BLaER1 treated with 17β-estradiol and CSF1 and Interleukin-3, amounts not matched to agents 10 nM and 100 nM (cell line): Measurements from ENCODE around the gene MED29.

Experiments used
- H3K27ac ChIP-seq, 11 experiments: shearing (Covaris generic); formaldehyde crosslinking; 2 replicates each; pipeline ENCODE4 v1.8.1; 2022
- H3K27me3 ChIP-seq, 11 experiments: shearing (Covaris generic); formaldehyde crosslinking; 2 replicates each; pipeline ENCODE4 v1.8.1; 2022
- H3K36me3 ChIP-seq, 11 experiments: shearing (Covaris generic); formaldehyde crosslinking; 2 replicates each; pipeline ENCODE4 v1.8.1; 2022
- H3K4me1 ChIP-seq, 10 experiments: shearing (Covaris generic); formaldehyde crosslinking; 2 replicates each; pipeline ENCODE4 v1.8.1; 2022
- H3K4me2 ChIP-seq, 11 experiments: shearing (Covaris generic); formaldehyde crosslinking; 2 replicates each; pipeline ENCODE4 v1.8.1; 2022
- H3K4me3 ChIP-seq, 10 experiments: shearing (Covaris generic); formaldehyde crosslinking; 2 replicates each; pipeline ENCODE4 v1.8.1; 2022
- H3K9ac ChIP-seq, 11 experiments: shearing (Covaris generic); formaldehyde crosslinking; 2 replicates each; pipeline ENCODE4 v1.8.1; 2022
- H3K9me3 ChIP-seq, 11 experiments: shearing (Covaris generic); formaldehyde crosslinking; replicated peaks in 1 of 11; 2 replicates each; pipeline ENCODE4 v1.8.1; 2022
- H4K20me1 ChIP-seq, 11 experiments: shearing (Covaris generic); formaldehyde crosslinking; 2 replicates each; pipeline ENCODE4 v1.8.1; 2022
- Cebpa-rat ChIP-seq, 11 experiments: shearing (Covaris generic); IDR thresholded peaks; 2 replicates each; pipeline ENCODE4 v1.8.1; 2022

The MED29 gene

DNA sequence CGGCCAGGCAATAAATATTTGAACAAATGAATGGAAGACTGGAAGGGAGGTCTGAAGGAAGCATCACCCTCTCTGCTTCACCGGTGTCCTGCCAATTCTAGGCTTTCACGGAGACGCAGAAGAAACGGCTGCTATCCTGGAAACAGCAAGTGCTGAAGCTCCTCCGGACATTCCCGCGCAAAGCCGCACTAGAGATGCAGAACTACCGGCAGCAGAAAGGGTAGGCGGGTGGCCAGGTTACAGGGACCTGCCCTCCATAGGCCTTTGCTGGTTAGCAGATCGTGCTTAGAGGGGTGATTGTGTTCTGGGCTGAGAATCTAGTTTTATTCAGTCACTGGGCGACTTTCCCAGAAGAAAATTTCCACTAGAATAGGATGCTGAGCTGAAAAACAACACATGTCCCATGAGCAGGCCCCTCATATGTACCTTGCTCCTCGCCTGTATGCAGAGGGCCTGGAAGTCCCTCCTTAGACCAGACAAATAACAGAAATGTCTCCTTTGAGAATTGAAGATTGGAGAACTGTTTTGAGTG, 11.2 kb upstream of the MED29 start:
- no peak overlapping the region for H3K4me3 ChIP-seq
- peaks cover 0 to 68% (median 15%) of the 10 kb centered on the region in 11 experiments; a peak in 11 of 22 replicates for H4K20me1 ChIP-seq
- no peak overlapping the region for H3K9ac ChIP-seq
- H3K36me3 ChIP-seq: peaks cover 97 to 100% (median 99%) of the 10 kb centered on the region in 11 experiments
- no peak overlapping the region for H3K4me2 ChIP-seq
- no peaks in the 10 kb centered on the region for H3K27me3 ChIP-seq
- H3K4me1 ChIP-seq: peaks cover 0 to 10% (median 3%) of the 10 kb centered on the region in 10 experiments; a peak in 8 of 20 replicates
- TF ChIP-seq Cebpa-rat (IDR thresholded peaks at IDR 0.05): no peak
- no peaks in the 10 kb centered on the region for H3K9me3 ChIP-seq
- no peak overlapping the region for H3K27ac ChIP-seq

DNA sequence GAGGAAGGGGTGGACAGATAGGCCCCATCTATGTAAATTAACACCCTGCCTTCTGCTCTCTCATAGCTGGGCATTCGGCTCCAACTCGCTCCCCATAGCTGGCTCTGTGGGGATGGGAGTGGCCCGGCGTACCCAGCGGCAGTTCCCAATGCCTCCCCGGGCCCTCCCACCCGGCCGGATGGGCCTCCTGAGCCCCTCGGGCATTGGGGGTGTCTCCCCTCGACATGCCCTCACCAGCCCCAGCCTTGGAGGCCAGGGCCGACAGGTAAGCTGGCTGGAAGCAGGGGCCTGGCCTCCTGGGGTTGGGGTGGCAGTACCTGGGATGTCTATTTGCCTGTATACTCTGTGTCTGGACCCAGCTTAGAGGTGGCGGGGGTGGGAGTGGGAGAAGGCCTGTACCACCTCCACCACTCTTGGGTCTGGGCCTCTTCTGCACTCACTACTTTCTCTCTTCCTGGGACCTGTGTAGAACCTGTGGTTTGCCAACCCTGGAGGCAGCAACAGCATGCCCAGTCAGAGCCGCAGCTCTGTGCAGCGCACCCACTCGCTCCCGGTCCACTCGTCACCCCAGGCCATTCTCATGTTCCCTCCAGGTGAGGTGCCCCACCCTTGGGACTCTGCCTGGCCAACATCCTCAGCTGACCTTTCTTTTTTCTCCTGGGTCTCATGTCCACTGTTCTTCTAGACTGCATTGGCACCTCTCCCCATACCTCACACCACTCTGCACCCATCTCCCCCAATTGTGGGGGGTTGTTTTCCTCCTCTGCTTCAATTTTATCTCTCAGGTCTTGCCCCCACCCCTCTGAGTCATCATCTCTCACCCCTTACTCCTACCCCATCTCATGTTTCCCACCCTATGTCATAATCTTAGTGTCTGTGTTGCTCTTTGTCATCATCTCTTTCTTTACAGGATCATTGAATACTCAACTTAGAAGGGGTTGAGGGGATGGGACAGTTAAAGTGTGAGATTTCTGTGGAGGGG, 10.4 kb upstream of the MED29 start:
- no peak for TF ChIP-seq Cebpa-rat (IDR thresholded peaks at IDR 0.05)
- Histone ChIP-seq H3K36me3 (peaks cover 97 to 100% (median 99%) of the 10 kb centered on the region in 11 experiments), H3K9me3 (no peaks in the 10 kb centered on the region), H3K4me2 (no peak overlapping the region), H3K27ac (no peak overlapping the region), H4K20me1 (peaks cover 0 to 68% (median 14%) of the 10 kb centered on the region in 11 experiments; a peak in 13 of 22 replicates), H3K4me3 (no peak overlapping the region), H3K9ac (no peak overlapping the region; a peak in 1 of 22 replicates), H3K27me3 (no peaks in the 10 kb centered on the region), H3K4me1 (peaks cover 0 to 19% (median 5%) of the 10 kb centered on the region in 10 experiments; a peak in 8 of 20 replicates)

DNA sequence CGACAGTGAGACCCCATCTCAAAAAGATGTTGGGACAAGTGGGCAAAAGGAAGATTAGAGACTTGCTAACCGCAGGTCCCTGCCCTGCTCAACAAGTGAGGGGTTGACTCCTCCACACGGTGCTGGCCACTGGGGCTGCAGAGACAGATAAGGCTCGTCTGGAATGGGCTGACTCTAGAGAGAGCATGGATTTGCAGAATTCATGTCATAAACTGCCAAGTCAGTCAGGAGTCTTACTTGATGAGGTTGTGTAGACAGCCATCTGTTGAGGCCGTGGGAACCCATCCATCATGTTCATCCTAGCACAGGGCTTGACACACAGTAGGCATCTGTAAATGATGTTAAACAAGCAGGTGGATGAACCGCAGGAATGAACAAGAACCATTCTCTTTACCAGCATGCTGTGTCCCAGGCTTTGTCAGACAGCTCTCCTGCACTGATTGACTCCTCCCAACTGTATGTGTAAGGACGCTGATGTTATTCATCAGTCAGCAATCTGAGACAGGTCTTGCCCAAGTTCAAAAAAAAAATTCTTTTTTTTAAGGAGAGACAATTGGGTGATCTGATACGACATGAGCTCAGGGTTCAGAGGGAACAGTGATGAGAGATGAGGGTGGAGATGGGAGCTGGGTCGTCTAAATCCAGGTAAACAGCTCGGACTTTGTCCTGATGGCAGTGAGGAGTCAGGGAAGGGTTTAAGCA, 9.1 kb upstream of the MED29 start:
- no peak overlapping the region for H3K4me3 ChIP-seq
- H3K4me2 ChIP-seq: no peak overlapping the region
- peaks cover 97 to 100% (median 99%) of the 10 kb centered on the region in 11 experiments for H3K36me3 ChIP-seq
- peaks cover 0 to 30% (median 5%) of the 10 kb centered on the region in 10 experiments; a peak in 9 of 20 replicates for H3K4me1 ChIP-seq
- H3K9me3 ChIP-seq: no peaks in the 10 kb centered on the region
- peaks cover 0 to 68% (median 18%) of the 10 kb centered on the region in 11 experiments; a peak in 15 of 22 replicates for H4K20me1 ChIP-seq
- TF ChIP-seq Cebpa-rat (IDR thresholded peaks at IDR 0.05): no peak
- no peak overlapping the region; a peak in 1 of 22 replicates for H3K27ac ChIP-seq
- no peaks in the 10 kb centered on the region for H3K27me3 ChIP-seq
- H3K9ac ChIP-seq: peak overlapping the region in 6 of 11 experiments; percentile 17 to 25 (median 18); a peak in 2 of 22 replicates

DNA sequence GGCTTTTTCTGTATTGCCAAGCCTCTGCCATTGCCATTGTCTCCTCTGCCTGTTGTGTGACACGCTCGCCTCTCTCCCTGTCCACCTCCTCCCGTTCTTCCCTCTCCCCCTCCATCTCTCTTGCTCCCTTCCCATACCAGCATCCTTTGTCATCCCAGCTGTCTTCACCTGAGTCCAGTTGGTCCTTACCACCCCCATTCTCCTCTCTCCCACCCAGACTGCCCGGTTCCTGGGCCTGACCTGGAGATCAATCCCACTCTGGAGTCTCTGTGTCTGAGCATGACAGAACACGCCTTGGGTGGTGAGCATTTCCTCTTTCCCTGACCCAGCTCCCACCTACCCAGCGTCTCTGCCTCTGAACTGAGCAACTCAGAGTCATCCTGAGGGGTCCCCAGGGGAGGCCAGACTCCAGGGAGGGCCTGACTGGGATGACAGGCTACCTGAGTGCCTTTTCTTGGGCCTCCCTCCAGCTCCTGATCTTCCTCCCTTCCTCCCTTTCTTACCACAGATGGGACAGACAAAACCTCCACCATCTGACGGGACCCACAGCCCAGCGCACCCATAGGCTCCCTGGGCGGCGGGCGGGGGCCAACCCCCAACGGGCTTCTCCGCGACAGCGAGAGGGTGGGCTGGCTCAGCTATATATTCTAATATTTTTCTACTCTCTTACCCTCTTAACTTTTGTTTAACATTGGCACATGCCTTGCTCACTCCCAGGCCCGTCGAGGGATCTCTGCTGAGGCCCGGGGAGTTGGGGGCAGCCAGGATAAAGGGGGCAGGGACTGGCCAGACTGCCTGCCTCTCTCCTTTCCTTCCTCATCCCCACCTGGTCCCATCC, 8.0 kb upstream of the MED29 start:
- no peak for TF ChIP-seq Cebpa-rat (IDR thresholded peaks at IDR 0.05)
- peaks cover 0 to 30% (median 5%) of the 10 kb centered on the region in 10 experiments; a peak in 9 of 20 replicates for H3K4me1 ChIP-seq
- peak overlapping the region in 3 of 11 experiments; percentile 11 to 33 (median 15); a peak in 4 of 22 replicates for H3K27ac ChIP-seq
- H3K27me3 ChIP-seq: no peaks in the 10 kb centered on the region
- no peak overlapping the region for H3K4me3 ChIP-seq
- peaks cover 97 to 100% (median 99%) of the 10 kb centered on the region in 11 experiments for H3K36me3 ChIP-seq
- H4K20me1 ChIP-seq: peaks cover 0 to 57% (median 16%) of the 10 kb centered on the region in 11 experiments; a peak in 13 of 22 replicates
- H3K4me2 ChIP-seq: no peak overlapping the region
- no peaks in the 10 kb centered on the region for H3K9me3 ChIP-seq
- peak overlapping the region in 5 of 11 experiments; percentile 17 to 25 (median 19); a peak in 7 of 22 replicates for H3K9ac ChIP-seq

DNA sequence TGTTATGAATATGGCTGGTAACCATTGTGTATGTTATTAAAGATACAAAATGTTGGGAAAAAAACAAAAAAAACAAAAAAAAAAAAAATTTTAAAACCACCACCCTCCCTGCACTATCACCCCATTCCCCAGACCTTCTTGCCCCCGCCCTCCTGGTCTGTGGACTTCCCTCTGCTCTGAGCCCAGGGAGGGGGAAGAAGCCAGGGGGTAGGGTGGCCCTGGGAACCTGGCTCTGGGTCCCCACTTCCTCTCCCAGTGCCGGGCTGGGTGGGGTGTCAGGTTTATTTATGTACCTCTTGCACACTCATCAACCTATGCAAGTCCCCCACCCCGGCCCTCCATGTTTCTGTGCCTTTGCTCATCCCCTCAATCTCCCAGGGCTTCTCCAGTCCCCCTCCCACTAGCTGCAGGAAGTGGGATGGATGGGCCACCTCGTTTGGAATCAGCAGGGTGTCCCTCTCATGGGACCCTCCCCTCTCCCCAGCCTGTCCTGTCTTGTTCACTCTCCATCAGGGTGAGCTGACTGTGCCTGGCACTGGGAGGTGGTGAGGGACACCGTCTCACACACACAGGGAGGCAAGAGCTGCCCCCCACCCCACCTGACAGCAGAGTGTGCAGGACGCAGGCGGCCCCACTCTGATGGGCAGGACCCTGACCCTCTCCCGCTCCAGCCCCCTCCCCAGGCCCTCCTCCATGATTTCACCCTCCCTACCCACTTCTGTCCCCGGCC, 6.2 kb upstream of the MED29 start:
- peaks cover 7 to 40% (median 15%) of the 10 kb centered on the region in 10 experiments for H3K4me1 ChIP-seq
- H3K9me3 ChIP-seq: no peaks in the 10 kb centered on the region
- H3K4me3 ChIP-seq: no peak overlapping the region
- H3K36me3 ChIP-seq: peaks cover 95 to 99% (median 97%) of the 10 kb centered on the region in 11 experiments
- no peak overlapping the region; a peak in 2 of 22 replicates for H3K4me2 ChIP-seq
- H4K20me1 ChIP-seq: peaks cover 0 to 62% (median 16%) of the 10 kb centered on the region in 11 experiments; a peak in 14 of 22 replicates
- TF ChIP-seq Cebpa-rat (IDR thresholded peaks at IDR 0.05): no peak
- H3K9ac ChIP-seq: peak overlapping the region in 6 of 11 experiments; percentile 11 to 49 (median 32); a peak in 6 of 22 replicates
- H3K27me3 ChIP-seq: no peaks in the 10 kb centered on the region
- peak overlapping the region in 3 of 11 experiments; percentile 9 to 47 (median 12); a peak in 4 of 22 replicates for H3K27ac ChIP-seq

DNA sequence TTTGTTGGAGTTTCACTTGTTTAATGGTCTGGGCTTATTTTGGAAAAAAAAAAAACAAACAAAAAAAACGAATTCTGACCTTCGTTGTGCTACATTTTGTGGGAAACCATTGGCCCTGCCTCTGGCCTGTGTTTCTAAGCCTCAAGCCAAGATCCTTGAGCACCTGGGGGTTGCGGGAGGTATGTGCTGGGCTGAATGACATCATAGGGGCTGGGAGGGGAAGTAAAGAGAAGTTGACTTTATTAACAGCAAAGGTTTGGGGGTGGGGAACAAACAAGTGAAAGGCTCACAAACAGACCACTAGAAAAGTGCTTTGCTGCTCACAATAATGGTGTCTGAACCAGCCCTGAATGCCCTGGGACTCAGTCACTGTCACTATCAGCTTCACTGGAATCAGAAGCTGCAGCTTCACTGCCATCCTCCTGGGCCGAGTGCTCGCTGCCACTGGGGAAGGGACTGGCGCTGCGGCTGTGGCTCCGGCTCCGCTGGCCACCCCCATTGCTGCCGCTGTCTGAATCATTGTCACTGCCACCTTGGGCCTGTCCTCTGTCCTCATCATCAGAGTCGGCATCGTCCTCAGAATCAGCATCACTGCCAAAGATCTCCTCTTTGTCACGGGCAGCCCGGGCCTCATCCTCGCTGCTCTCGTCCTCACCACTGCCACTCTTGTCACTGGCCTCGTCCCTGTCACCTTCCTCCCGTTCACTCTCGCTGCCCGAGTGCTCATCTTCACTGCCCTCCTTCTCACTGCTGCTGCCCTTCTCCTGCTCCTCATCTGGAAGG, 5.4 kb upstream of the MED29 start:
- Histone ChIP-seq H3K4me2 (no peak overlapping the region; a peak in 1 of 22 replicates), H3K9me3 (no peaks in the 10 kb centered on the region), H3K27me3 (no peaks in the 10 kb centered on the region), H3K4me1 (peaks cover 12 to 45% (median 20%) of the 10 kb centered on the region in 10 experiments), H4K20me1 (peaks cover 0 to 57% (median 16%) of the 10 kb centered on the region in 11 experiments; a peak in 14 of 22 replicates), H3K27ac (peak overlapping the region in 2 of 11 experiments; percentile 9 to 47; a peak in 3 of 22 replicates), H3K36me3 (peaks cover 87 to 91% (median 89%) of the 10 kb centered on the region in 11 experiments), H3K9ac (peak overlapping the region in 7 of 11 experiments; percentile 5 to 57 (median 28); a peak in 3 of 22 replicates), H3K4me3 (no peak overlapping the region)
- no peak for TF ChIP-seq Cebpa-rat (IDR thresholded peaks at IDR 0.05)

DNA sequence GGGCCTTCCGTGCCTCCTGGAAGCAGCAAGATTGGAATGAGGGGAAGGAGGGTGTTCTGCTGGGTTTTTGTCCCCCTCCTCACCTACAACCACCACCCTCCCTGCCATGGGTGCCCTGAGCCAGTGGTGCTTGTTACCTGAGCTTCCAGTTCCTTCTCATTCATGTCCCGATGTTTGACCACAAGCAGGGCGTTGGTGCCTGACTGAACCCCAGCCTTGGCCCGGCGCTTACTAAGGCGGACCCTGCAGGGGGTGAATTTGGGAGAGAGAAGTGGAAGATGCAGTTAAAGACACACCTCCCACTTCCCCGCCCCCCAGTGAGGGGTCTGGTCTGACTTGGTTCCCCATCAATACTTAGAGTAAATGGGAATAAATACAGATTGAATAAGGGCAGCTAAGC, 4.6 kb upstream of the MED29 start:
- H3K9ac ChIP-seq: peak overlapping the region in 7 of 11 experiments; percentile 5 to 57 (median 27); a peak in 3 of 22 replicates

More for the DNA sequence above, 4.6 kb upstream of the MED29 start:
- peaks cover 0 to 55% (median 16%) of the 10 kb centered on the region in 11 experiments; a peak in 14 of 22 replicates for H4K20me1 ChIP-seq
- peaks cover 79 to 84% (median 82%) of the 10 kb centered on the region in 11 experiments for H3K36me3 ChIP-seq
- no peak overlapping the region for H3K4me3 ChIP-seq
- no peak overlapping the region; a peak in 1 of 22 replicates for H3K4me2 ChIP-seq
- H3K4me1 ChIP-seq: peaks cover 12 to 45% (median 20%) of the 10 kb centered on the region in 10 experiments
- no peaks in the 10 kb centered on the region for H3K27me3 ChIP-seq
- H3K9me3 ChIP-seq: no peaks in the 10 kb centered on the region
- no peak for TF ChIP-seq Cebpa-rat (IDR thresholded peaks at IDR 0.05)
- H3K27ac ChIP-seq: no peak overlapping the region
